ENCODE results near the gene BEST1.

- TF ChIP-seq CTCF (conservative IDR thresholded peaks at IDR 0.05 in 1 of 2, IDR thresholded peaks at IDR 0.05 in 1 of 2; ENCODE audit: low read depth in 1 of 2, low read length in 2 of 2) (no peak), EZH2 (IDR thresholded peaks at IDR 0.05; ENCODE audit: low read length, missing control alignments) (no peak)
These were observed 33.3 kb upstream of the BEST1 start for GRCh38 chr11:61916737-61917333.
